Right atrium auricular region (tissue), 2 donors: ENCODE measurements around the gene MYOM3. TPM values are rescaled to one million over a fixed set of nuclear protein-coding genes. Genes with fewer than 3 reads are reported as not detected.

ENCODE experiments used
- DNase-seq: peaks from one replicate; pipeline ENCODE4 v3.0.0-alpha.2; 2019; ENCODE audit warnings: low spot score
- H3K27ac ChIP-seq, 2 donors: fragments of 200-600 bp; sonication (generic); 1 replicate in 1 of 2; 2 replicates in 1 of 2; pipeline ENCODE4 v1.5.1; 2016 to 2019
- H3K27me3 ChIP-seq, 2 donors: fragments of 200-600 bp; sonication (generic); one replicate each; pipeline versions ENCODE4 v1.5.1 to v1.6.0; 2017 to 2019
- H3K36me3 ChIP-seq: fragments of 200-600 bp; sonication (generic); one replicate; pipeline ENCODE4 v1.5.1; 2016
- H3K4me1 ChIP-seq, 2 donors: fragments of 200-600 bp; sonication (generic); one replicate each; pipeline versions ENCODE4 v1.5.1 to v1.6.0; 2017 to 2019
- H3K4me3 ChIP-seq, 2 donors: fragments of 200-600 bp; sonication (generic); 1 replicate in 1 of 2; 2 replicates in 1 of 2; pipeline ENCODE4 v1.5.1; 2017 to 2019; ENCODE audit warnings: mild to moderate bottlenecking in 1 of 2, moderate library complexity in 1 of 2
- H3K9me3 ChIP-seq, 2 donors: fragments of 200-600 bp; sonication (generic); one replicate each; pipeline ENCODE4 v1.5.1; 2019
- total RNA-seq, 2 donors: library from RNA; depleted of rRNA; stranded (reverse); fragments of >200 nt; gene quantifications; one replicate each; pipeline ENCODE4 v1.1.0, GENCODE V29; 2016
- TF ChIP-seq, protein P1 (sequence below), 2 donors: fragments of 200-600 bp; sonication (generic); IDR thresholded peaks; one replicate each; pipeline ENCODE4 v1.5.1; 2019; ENCODE audit warnings: antibody characterized with exemption in 2 of 2

The MYOM3 gene
- total RNA-seq, 2 donors from 2014 or later: 98.7 to 241 TPM

GRCh38 chr1:24126672-24127023 is 14.7 kb upstream of the MYOM3 start:
- DNase-seq: no peak
- no peak overlapping the region for H3K4me3 ChIP-seq
- no peaks in the 10 kb centered on the region for H3K27me3 ChIP-seq
- H3K4me1 ChIP-seq: peaks cover 0 to 11% of the 10 kb centered on the region in 2 donors
- H3K27ac ChIP-seq: peak overlapping the region; percentile 57 to 61
- H3K36me3 ChIP-seq: no peaks in the 10 kb centered on the region
- H3K9me3 ChIP-seq: peaks cover 0 to 12% of the 10 kb centered on the region in 2 donors
- TF ChIP-seq, protein P1, sequence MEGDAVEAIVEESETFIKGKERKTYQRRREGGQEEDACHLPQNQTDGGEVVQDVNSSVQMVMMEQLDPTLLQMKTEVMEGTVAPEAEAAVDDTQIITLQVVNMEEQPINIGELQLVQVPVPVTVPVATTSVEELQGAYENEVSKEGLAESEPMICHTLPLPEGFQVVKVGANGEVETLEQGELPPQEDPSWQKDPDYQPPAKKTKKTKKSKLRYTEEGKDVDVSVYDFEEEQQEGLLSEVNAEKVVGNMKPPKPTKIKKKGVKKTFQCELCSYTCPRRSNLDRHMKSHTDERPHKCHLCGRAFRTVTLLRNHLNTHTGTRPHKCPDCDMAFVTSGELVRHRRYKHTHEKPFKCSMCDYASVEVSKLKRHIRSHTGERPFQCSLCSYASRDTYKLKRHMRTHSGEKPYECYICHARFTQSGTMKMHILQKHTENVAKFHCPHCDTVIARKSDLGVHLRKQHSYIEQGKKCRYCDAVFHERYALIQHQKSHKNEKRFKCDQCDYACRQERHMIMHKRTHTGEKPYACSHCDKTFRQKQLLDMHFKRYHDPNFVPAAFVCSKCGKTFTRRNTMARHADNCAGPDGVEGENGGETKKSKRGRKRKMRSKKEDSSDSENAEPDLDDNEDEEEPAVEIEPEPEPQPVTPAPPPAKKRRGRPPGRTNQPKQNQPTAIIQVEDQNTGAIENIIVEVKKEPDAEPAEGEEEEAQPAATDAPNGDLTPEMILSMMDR (IDR thresholded peaks at IDR 0.05): no peak

GRCh38 chr1:24126018-24126671 is 14.2 kb upstream of the MYOM3 start:
- Histone ChIP-seq H3K4me3 (no peak overlapping the region), H3K9me3 (peaks cover 0 to 11% of the 10 kb centered on the region in 2 donors), H3K27ac (peak overlapping the region; percentile 57 to 61), H3K27me3 (no peaks in the 10 kb centered on the region), H3K36me3 (no peaks in the 10 kb centered on the region), H3K4me1 (peaks cover 0 to 11% of the 10 kb centered on the region in 2 donors)
- TF ChIP-seq, protein P1 (IDR thresholded peaks at IDR 0.05): no peak
- DNase-seq: no peak

DNA sequence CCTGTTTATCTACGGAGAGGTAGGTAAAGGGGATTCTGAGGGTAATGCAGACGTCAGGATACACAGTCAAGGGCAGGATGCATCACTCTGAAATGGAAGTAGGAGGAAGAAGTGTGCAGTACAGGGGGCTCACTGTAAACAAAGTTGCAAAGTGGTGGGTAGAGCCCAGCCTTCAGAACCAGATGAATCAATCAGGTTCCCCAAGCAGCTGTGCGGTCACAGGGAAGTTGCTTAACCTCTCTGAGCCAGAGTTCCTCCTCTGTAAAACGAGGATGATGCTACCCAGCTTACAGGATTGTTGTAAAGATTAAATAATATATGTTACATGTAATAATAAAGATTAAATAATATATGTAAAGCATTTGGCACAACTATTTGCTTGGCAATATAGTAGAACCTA is 13.5 kb upstream of the MYOM3 start:
- peak overlapping the region; percentile 57 to 61 for H3K27ac ChIP-seq
- no peaks in the 10 kb centered on the region for H3K36me3 ChIP-seq
- no peaks in the 10 kb centered on the region for H3K27me3 ChIP-seq
- no peak overlapping the region for H3K4me3 ChIP-seq
- TF ChIP-seq, protein P1 (IDR thresholded peaks at IDR 0.05): no peak
- H3K4me1 ChIP-seq: peaks cover 0 to 17% of the 10 kb centered on the region in 2 donors
- H3K9me3 ChIP-seq: peaks cover 0 to 4% of the 10 kb centered on the region in 2 donors
- DNase-seq: no peak

GRCh38 chr1:24124980-24125379 is 13.0 kb upstream of the MYOM3 start:
- peaks cover 0 to 22% of the 10 kb centered on the region in 2 donors for H3K4me1 ChIP-seq
- no peaks in the 10 kb centered on the region for H3K27me3 ChIP-seq
- TF ChIP-seq, protein P1 (IDR thresholded peaks at IDR 0.05): no peak
- H3K4me3 ChIP-seq: no peak overlapping the region
- H3K27ac ChIP-seq: peak overlapping the region in 1 of 2 donors; percentile 61
- no peaks in the 10 kb centered on the region for H3K9me3 ChIP-seq
- H3K36me3 ChIP-seq: no peaks in the 10 kb centered on the region
- no peak for DNase-seq

- Histone ChIP-seq H3K27ac (no peak overlapping the region), H3K4me3 (no peak overlapping the region), H3K4me1 (peaks cover 0 to 28% of the 10 kb centered on the region in 2 donors), H3K9me3 (no peaks in the 10 kb centered on the region), H3K27me3 (no peaks in the 10 kb centered on the region), H3K36me3 (no peaks in the 10 kb centered on the region)
- no peak for DNase-seq
- TF ChIP-seq, protein P1 (IDR thresholded peaks at IDR 0.05): no peak
Observed at GRCh38 chr1:24123611-24124010, 11.7 kb upstream of the MYOM3 start.

DNA sequence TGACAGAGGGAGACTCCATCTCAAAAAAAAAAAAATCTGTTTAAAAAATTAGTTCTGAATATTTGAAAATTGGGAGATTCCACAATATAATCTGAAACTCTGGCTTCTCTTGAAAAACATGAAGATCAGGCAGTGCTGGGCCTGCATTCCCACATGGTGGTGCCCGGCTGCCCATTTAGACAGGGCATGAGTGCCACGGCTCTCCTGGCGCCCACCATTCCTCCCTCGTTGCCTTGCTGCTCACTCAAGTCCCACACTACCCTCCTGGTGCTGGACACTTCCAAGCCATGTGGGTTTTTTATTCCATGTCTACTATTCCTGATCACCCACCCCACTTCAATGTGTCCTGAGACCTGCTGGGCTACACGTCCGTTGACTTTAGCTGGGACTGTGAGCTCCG is 10.8 kb upstream of the MYOM3 start:
- DNase-seq: no peak
- H3K9me3 ChIP-seq: no peaks in the 10 kb centered on the region

More for the DNA sequence above, 10.8 kb upstream of the MYOM3 start:
- Histone ChIP-seq H3K27me3 (no peaks in the 10 kb centered on the region), H3K4me1 (peaks cover 0 to 28% of the 10 kb centered on the region in 2 donors), H3K36me3 (no peaks in the 10 kb centered on the region), H3K27ac (no peak overlapping the region), H3K4me3 (no peak overlapping the region)
- TF ChIP-seq, protein P1 (IDR thresholded peaks at IDR 0.05): no peak
